ENCODE data around the gene FAM234B. TPM values are rescaled to one million over a fixed set of nuclear protein-coding genes. Genes with fewer than 3 reads are reported as not detected.

FAM234B gene
- total RNA-seq, 1 donor from 2014 or later, result 9.5 TPM

- no peak for DNase-seq (ENCODE audit: low spot score in 2 of 2, unreplicated experiment in 2 of 2)
- Mint-ChIP-seq H3K27ac (no peak overlapping the region), H3K4me1 (peaks cover 16% of the 10 kb centered on the region), H3K36me3 (peaks cover 10% of the 10 kb centered on the region), H3K4me3 (no peak overlapping the region), H3K9me3 (peaks cover 4% of the 10 kb centered on the region), H3K27me3 (ENCODE audit: low read depth) (peaks cover 21% of the 10 kb centered on the region)
- no peak for TF ChIP-seq CTCF (IDR thresholded peaks at IDR 0.05; ENCODE audit: unreplicated experiment)
These were observed 43.6 kb downstream of the FAM234B start for GRCh38 chr12:13087766-13088165.

DNA sequence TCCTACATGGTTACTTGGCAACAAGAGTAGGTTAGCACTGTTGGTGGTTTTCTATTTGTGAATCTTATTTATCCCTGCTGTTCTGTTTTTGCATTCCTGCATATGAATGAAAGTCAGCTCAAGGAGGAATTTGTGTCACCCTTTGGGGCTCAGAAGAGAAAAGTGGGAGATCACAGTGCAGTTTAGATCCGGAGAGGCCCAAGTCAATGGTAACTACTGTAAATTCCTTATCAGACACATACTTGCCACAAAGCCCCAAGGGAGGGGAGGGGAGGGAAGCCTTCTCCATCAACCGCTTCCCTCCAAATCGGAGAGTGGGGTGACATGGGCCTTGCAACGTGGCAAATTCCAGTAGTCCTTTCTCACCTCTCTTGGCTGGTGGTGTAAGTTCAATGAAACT is 44.3 kb downstream of the FAM234B start:
- H3K36me3 Mint-ChIP-seq, result peaks cover 10% of the 10 kb centered on the region
- no peak overlapping the region for H3K27ac Mint-ChIP-seq
- no peak for TF ChIP-seq CTCF (IDR thresholded peaks at IDR 0.05; ENCODE audit: unreplicated experiment)
- peaks cover 21% of the 10 kb centered on the region for H3K4me1 Mint-ChIP-seq
- H3K4me3 Mint-ChIP-seq, result no peak overlapping the region
- peaks cover 4% of the 10 kb centered on the region for H3K9me3 Mint-ChIP-seq
- DNase-seq (ENCODE audit: low spot score in 2 of 2, unreplicated experiment in 2 of 2), result no peak
- H3K27me3 Mint-ChIP-seq (ENCODE audit: low read depth), result peaks cover 21% of the 10 kb centered on the region

- Mint-ChIP-seq H3K36me3 (peaks cover 2% of the 10 kb centered on the region), H3K27ac (no peak overlapping the region), H3K4me1 (peaks cover 36% of the 10 kb centered on the region), H3K9me3 (no peaks in the 10 kb centered on the region), H3K27me3 (ENCODE audit: low read depth) (peaks cover 21% of the 10 kb centered on the region), H3K4me3 (no peak overlapping the region)
- no peak for TF ChIP-seq CTCF (IDR thresholded peaks at IDR 0.05; ENCODE audit: unreplicated experiment)
- no peak for DNase-seq (ENCODE audit: low spot score in 2 of 2, unreplicated experiment in 2 of 2)
These were observed 45.9 kb downstream of the FAM234B start for GRCh38 chr12:13090054-13090453.

- no peak overlapping the region for H3K4me3 Mint-ChIP-seq
- no peak for TF ChIP-seq CTCF (IDR thresholded peaks at IDR 0.05; ENCODE audit: unreplicated experiment)
These were observed 47.7 kb downstream of the FAM234B start for GRCh38 chr12:13091832-13092231.

DNA sequence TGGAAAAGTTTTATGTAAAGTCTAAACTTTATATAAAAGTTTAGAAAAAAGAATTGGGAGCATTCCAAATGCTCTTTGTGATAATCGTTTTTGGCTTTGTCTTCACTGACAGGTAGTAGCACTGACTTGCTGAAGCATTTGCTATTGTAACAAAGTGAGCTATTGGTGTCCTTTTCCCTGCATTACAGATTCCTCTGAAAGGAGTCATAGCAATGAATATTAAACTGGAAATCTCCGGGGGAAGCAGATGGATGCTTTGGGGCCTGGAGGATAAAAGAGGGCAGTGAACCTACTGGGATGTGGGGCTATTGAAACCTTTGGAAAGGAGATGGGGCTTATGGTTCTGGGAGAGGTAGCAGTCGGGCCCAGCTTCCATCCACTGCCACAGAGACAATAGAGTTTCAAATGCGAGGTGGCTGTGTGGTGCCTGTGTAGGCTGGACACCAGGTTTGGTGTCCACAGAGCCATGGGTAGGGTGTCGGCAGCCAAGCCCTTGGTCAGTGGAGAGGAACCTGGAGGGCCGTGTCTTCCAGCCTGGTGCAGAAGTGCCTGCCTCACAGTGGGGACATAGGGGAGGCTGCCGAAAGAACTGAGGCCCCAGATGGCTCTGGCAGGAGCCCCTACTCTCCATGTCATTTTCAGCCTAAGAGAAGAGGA is 49.1 kb downstream of the FAM234B start:
- Mint-ChIP-seq H3K36me3 (no peaks in the 10 kb centered on the region), H3K27me3 (ENCODE audit: low read depth) (peaks cover 14% of the 10 kb centered on the region), H3K9me3 (no peaks in the 10 kb centered on the region), H3K4me3 (no peak overlapping the region), H3K4me1 (peaks cover 57% of the 10 kb centered on the region), H3K27ac (peak overlapping the region; percentile 67)
- TF ChIP-seq CTCF (IDR thresholded peaks at IDR 0.05; ENCODE audit: unreplicated experiment), result no peak
- no peak for DNase-seq (ENCODE audit: low spot score in 2 of 2, unreplicated experiment in 2 of 2)

More at GRCh38 chr12:13091832-13092231, 47.7 kb downstream of the FAM234B start:
- H3K27me3 Mint-ChIP-seq (ENCODE audit: low read depth), result peaks cover 21% of the 10 kb centered on the region
- no peaks in the 10 kb centered on the region for H3K9me3 Mint-ChIP-seq
- DNase-seq (ENCODE audit: low spot score in 2 of 2, unreplicated experiment in 2 of 2), result no peak
- H3K4me1 Mint-ChIP-seq, result peaks cover 45% of the 10 kb centered on the region
- H3K36me3 Mint-ChIP-seq, result no peaks in the 10 kb centered on the region
- no peak overlapping the region for H3K27ac Mint-ChIP-seq
